ENCODE measurements around the gene TSGA10.

TSGA10 gene

GRCh38 chr2:99032001-99032400, 122.7 kb downstream of the TSGA10 start:
- DNase-seq = no peak
- Histone ChIP-seq H3K4me1 (ENCODE audit: control insufficient read depth in 1 of 2, insufficient read depth in 2 of 2, low read length in 2 of 2) (no peaks in the 10 kb centered on the region), H3K18ac (ENCODE audit: low read length) (no peak overlapping the region), H2AK5ac (ENCODE audit: low read length) (no peak overlapping the region), H3K27ac (ENCODE audit: low read depth, low read length) (no peak overlapping the region), H3K4ac (ENCODE audit: low read depth, low read length) (no peak overlapping the region), H3K4me2 (ENCODE audit: low read length) (no peak overlapping the region), H3K79me1 (ENCODE audit: low read length) (no peaks in the 10 kb centered on the region), H3K14ac (ENCODE audit: low read length) (no peak overlapping the region), H3K27me3 (ENCODE audit: insufficient read depth, low read length) (no peaks in the 10 kb centered on the region), H4K12ac (ENCODE audit: low read depth, low read length) (no peak overlapping the region), H3K9ac (ENCODE audit: low read length) (no peak overlapping the region), H3K9me3 (ENCODE audit: insufficient read depth, low read depth, low read length) (peaks cover under 1% of the 10 kb centered on the region), H2BK5ac (ENCODE audit: low read depth, low read length, poor library complexity) (no peak overlapping the region), H3K4me3 (ENCODE audit: low read depth, low read length) (no peak overlapping the region), H3K79me2 (ENCODE audit: control insufficient read depth, insufficient read depth, low read length, poor library complexity) (no peaks in the 10 kb centered on the region), H4K8ac (ENCODE audit: low read depth, low read length) (no peak overlapping the region), H3K23ac (ENCODE audit: low read length) (no peak overlapping the region), H2AFZ (ENCODE audit: insufficient read depth, low read length, poor library complexity) (no peak overlapping the region), H2BK12ac (ENCODE audit: low read length) (no peak overlapping the region), H3K36me3 (ENCODE audit: control insufficient read depth in 1 of 2, insufficient read depth in 2 of 2, low read length in 2 of 2) (no peaks in the 10 kb centered on the region), H4K91ac (ENCODE audit: low read depth, low read length) (no peak overlapping the region), H2BK120ac (ENCODE audit: insufficient read depth, low read length, poor library complexity) (no peak overlapping the region)
- no CpG with 5 or more reads among the region's 2 CpGs for WGBS (ENCODE audit: extremely low coverage, insufficient coverage, insufficient read length)

- H3K27me3 ChIP-seq (ENCODE audit: insufficient read depth, low read length) = no peaks in the 10 kb centered on the region
- H4K8ac ChIP-seq (ENCODE audit: low read depth, low read length) = no peak overlapping the region
- H2AK5ac ChIP-seq (ENCODE audit: low read length) = no peak overlapping the region
- H3K4me2 ChIP-seq (ENCODE audit: low read length) = no peak overlapping the region
- H3K4me1 ChIP-seq (ENCODE audit: control insufficient read depth in 1 of 2, insufficient read depth in 2 of 2, low read length in 2 of 2) = no peaks in the 10 kb centered on the region
- H3K9me3 ChIP-seq (ENCODE audit: insufficient read depth, low read depth, low read length) = peaks cover 2% of the 10 kb centered on the region
- H3K27ac ChIP-seq (ENCODE audit: low read depth, low read length) = no peak overlapping the region
- no peaks in the 10 kb centered on the region for H3K79me1 ChIP-seq (ENCODE audit: low read length)
- no peak overlapping the region for H2BK12ac ChIP-seq (ENCODE audit: low read length)
- no peak overlapping the region for H3K4ac ChIP-seq (ENCODE audit: low read depth, low read length)
- no peak overlapping the region for H3K4me3 ChIP-seq (ENCODE audit: low read depth, low read length)
- no peaks in the 10 kb centered on the region for H3K36me3 ChIP-seq (ENCODE audit: control insufficient read depth in 1 of 2, insufficient read depth in 2 of 2, low read length in 2 of 2)
- no peak overlapping the region for H3K14ac ChIP-seq (ENCODE audit: low read length)
- H2BK5ac ChIP-seq (ENCODE audit: low read depth, low read length, poor library complexity) = no peak overlapping the region
- no peaks in the 10 kb centered on the region for H3K79me2 ChIP-seq (ENCODE audit: control insufficient read depth, insufficient read depth, low read length, poor library complexity)
- no peak overlapping the region for H3K18ac ChIP-seq (ENCODE audit: low read length)
- H4K12ac ChIP-seq (ENCODE audit: low read depth, low read length) = no peak overlapping the region
- no peak overlapping the region for H3K23ac ChIP-seq (ENCODE audit: low read length)
- no peak overlapping the region for H4K91ac ChIP-seq (ENCODE audit: low read depth, low read length)
- H2BK120ac ChIP-seq (ENCODE audit: insufficient read depth, low read length, poor library complexity) = no peak overlapping the region
- WGBS (ENCODE audit: extremely low coverage, insufficient coverage, insufficient read length) = no CpG with 5 or more reads among the region's 3 CpGs
- no peak for DNase-seq
- no peak overlapping the region for H2AFZ ChIP-seq (ENCODE audit: insufficient read depth, low read length, poor library complexity)
- H3K9ac ChIP-seq (ENCODE audit: low read length) = no peak overlapping the region
These were observed 123.3 kb downstream of the TSGA10 start for GRCh38 chr2:99031481-99031880.

DNA sequence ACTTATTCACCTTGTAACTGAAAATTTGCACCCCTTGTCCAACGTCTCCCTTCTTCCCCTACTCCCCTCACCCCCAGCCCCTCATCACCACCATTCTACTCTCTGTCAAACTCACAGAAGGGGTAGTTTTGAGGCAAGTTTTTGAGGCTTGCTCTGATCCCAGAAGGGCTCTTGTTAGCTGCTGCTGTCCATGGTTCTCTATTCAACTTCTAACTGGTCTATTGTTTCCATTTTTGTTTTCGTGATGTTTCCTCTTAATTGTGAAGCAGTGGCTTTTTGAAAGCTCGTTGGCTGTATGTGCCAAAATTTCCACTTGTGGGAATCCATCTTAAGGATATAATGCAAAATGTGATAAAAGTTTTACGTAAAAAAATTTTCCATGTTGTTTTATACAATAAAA, 126.2 kb downstream of the TSGA10 start:
- DNase-seq = no peak
- H3K79me2 ChIP-seq (ENCODE audit: control insufficient read depth, insufficient read depth, low read length, poor library complexity) = no peaks in the 10 kb centered on the region

DNA sequence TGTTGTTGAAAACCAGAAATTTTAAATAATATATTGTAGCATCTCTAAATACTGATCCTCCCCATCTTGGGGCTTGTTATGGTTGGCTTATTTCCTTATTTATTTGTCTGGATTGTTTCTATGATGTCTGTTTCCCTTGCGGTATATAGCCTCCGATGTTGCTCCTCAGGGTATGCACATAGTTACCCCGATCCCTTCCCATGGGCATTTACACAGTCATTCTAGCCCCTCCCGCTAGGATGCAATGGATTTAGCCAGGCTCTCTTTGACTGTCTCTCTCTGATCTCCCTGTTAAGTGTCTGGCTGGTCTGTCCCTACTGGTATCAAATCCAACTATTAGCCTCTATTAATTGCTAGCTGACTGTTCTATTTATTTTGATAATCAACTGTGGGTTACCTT, 126.9 kb downstream of the TSGA10 start:
- Histone ChIP-seq H3K9me3 (ENCODE audit: insufficient read depth, low read depth, low read length) (peaks cover 2% of the 10 kb centered on the region), H3K9ac (ENCODE audit: low read length) (no peak overlapping the region), H3K36me3 (ENCODE audit: control insufficient read depth in 1 of 2, insufficient read depth in 2 of 2, low read length in 2 of 2) (no peaks in the 10 kb centered on the region), H2BK5ac (ENCODE audit: low read depth, low read length, poor library complexity) (no peak overlapping the region), H2BK120ac (ENCODE audit: insufficient read depth, low read length, poor library complexity) (no peak overlapping the region), H4K12ac (ENCODE audit: low read depth, low read length) (no peak overlapping the region), H2BK12ac (ENCODE audit: low read length) (no peak overlapping the region), H3K27me3 (ENCODE audit: insufficient read depth, low read length) (no peaks in the 10 kb centered on the region), H3K18ac (ENCODE audit: low read length) (no peak overlapping the region), H2AK5ac (ENCODE audit: low read length) (no peak overlapping the region), H4K91ac (ENCODE audit: low read depth, low read length) (no peak overlapping the region), H3K79me1 (ENCODE audit: low read length) (no peaks in the 10 kb centered on the region), H3K4me2 (ENCODE audit: low read length) (no peak overlapping the region), H3K4ac (ENCODE audit: low read depth, low read length) (no peak overlapping the region), H3K4me3 (ENCODE audit: low read depth, low read length) (no peak overlapping the region), H3K79me2 (ENCODE audit: control insufficient read depth, insufficient read depth, low read length, poor library complexity) (no peaks in the 10 kb centered on the region), H3K27ac (ENCODE audit: low read depth, low read length) (no peak overlapping the region), H4K8ac (ENCODE audit: low read depth, low read length) (no peak overlapping the region), H3K4me1 (ENCODE audit: control insufficient read depth in 1 of 2, insufficient read depth in 2 of 2, low read length in 2 of 2) (no peaks in the 10 kb centered on the region), H2AFZ (ENCODE audit: insufficient read depth, low read length, poor library complexity) (no peak overlapping the region), H3K14ac (ENCODE audit: low read length) (no peak overlapping the region), H3K23ac (ENCODE audit: low read length) (no peak overlapping the region)
- no peak for DNase-seq
- WGBS (ENCODE audit: extremely low coverage, insufficient coverage, insufficient read length) = no CpG with 5 or more reads among the region's 4 CpGs

More for the DNA sequence above, 126.2 kb downstream of the TSGA10 start:
- no peak overlapping the region for H2BK5ac ChIP-seq (ENCODE audit: low read depth, low read length, poor library complexity)
- no peaks in the 10 kb centered on the region for H3K27me3 ChIP-seq (ENCODE audit: insufficient read depth, low read length)
- peaks cover 2% of the 10 kb centered on the region for H3K9me3 ChIP-seq (ENCODE audit: insufficient read depth, low read depth, low read length)
- H2AK5ac ChIP-seq (ENCODE audit: low read length) = no peak overlapping the region
- no peak overlapping the region for H3K4me2 ChIP-seq (ENCODE audit: low read length)
- H3K36me3 ChIP-seq (ENCODE audit: control insufficient read depth in 1 of 2, insufficient read depth in 2 of 2, low read length in 2 of 2) = no peaks in the 10 kb centered on the region
- H3K4ac ChIP-seq (ENCODE audit: low read depth, low read length) = no peak overlapping the region
- no peak overlapping the region for H2BK120ac ChIP-seq (ENCODE audit: insufficient read depth, low read length, poor library complexity)
- H4K12ac ChIP-seq (ENCODE audit: low read depth, low read length) = no peak overlapping the region
- H3K4me1 ChIP-seq (ENCODE audit: control insufficient read depth in 1 of 2, insufficient read depth in 2 of 2, low read length in 2 of 2) = no peaks in the 10 kb centered on the region
- H3K9ac ChIP-seq (ENCODE audit: low read length) = no peak overlapping the region
- no peak overlapping the region for H3K27ac ChIP-seq (ENCODE audit: low read depth, low read length)
- no peaks in the 10 kb centered on the region for H3K79me1 ChIP-seq (ENCODE audit: low read length)
- no peak overlapping the region for H2BK12ac ChIP-seq (ENCODE audit: low read length)
- H4K91ac ChIP-seq (ENCODE audit: low read depth, low read length) = no peak overlapping the region
- H3K18ac ChIP-seq (ENCODE audit: low read length) = no peak overlapping the region
- H2AFZ ChIP-seq (ENCODE audit: insufficient read depth, low read length, poor library complexity) = no peak overlapping the region
- H3K14ac ChIP-seq (ENCODE audit: low read length) = no peak overlapping the region
- H4K8ac ChIP-seq (ENCODE audit: low read depth, low read length) = no peak overlapping the region
- H3K23ac ChIP-seq (ENCODE audit: low read length) = no peak overlapping the region
- H3K4me3 ChIP-seq (ENCODE audit: low read depth, low read length) = no peak overlapping the region
- WGBS (ENCODE audit: extremely low coverage, insufficient coverage, insufficient read length) = no CpG with 5 or more reads among the region's 4 CpGs
